Islet precursor cell (in vitro differentiated cells): ENCODE measurements around the gene SLC9A9.
"Not testable (repeated sequence)": the region's sequence is repeated elsewhere in the genome, so short reads cannot be mapped to it uniquely, and the experiment has no call there.

ENCODE experiments used
- DNase-seq: peaks from one replicate; pipeline ENCODE4 v3.0.0-alpha.2; 2018

SLC9A9 gene

DNA sequence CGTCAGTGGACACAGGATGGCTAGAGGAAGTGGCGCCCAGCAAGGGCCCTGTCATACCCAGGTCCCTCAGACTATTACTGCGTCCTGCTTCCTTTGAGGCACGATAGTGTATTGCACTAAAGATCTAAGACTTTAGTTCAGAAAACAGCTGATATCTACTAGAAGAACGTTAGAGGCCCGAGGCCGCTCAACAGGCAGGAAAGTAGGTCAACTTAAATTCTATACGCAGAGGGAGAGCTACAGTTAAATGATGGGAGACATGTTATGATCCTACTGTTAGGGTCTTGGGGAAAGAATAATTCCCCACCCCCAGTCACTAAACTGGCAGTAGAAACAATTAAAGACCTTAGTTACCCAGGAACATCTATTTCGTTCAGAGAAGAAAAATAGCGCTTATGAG, 410.9 kb downstream of the SLC9A9 start:
- no peak for DNase-seq

DNA sequence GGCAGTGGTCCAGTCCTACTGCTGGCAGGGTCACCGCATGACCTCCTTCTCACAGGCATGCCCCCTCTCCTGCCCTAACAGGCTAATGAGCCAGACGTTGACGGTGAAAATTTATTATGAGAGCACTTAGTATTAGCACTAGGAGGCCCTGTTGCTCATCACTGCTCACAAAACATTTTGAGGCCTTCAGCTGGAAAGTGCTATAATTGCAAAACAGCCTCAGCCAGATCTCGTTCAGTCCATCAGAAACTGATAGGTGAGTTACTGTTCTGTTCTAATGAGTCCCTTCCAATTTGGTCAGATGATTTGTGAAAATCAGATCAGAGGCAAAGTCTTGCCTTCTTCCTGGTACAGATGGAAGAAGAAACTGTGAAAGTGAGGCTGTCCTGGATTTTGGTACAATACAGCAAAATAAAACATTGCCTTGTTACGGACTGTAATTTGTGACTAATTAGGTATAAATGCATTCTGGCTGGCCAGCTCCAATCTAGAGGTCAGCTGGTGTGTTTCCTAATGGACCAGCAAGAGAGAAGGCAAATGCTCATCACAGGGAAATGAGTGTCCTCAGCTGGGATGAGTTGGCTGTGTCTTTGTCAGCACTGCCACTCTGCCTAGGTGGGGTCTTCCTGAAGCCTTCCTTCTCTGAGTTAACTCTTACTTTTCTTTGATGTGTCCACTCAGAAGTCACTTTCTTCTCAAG, 411.9 kb downstream of the SLC9A9 start:
- no peak for DNase-seq

DNA sequence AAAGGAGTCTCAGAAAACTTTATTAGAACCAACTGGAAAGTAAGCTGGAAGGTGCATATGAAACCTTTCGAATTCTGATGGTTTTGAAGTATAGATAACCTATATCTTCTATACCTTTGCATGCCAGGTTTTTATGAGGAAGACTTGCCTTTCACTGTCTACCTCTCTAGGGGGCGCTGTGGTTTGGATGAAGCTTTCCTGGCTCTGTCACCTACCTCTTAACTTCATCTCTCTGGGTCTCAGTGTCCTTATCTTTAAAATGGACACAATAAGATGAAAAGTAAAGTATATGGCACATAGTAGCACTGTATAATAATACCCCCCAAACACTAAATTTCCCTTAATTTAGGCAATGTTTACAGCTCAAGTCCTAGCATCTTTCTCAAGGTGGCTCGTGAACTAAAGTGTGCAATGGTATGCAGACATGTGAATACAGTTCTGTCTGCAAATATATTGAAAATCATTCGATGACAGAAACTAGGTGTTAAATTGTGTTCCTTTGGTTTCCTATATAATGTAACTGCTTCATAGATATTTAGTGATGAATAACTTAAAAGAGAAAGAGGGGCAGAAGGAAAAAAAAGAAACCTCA, 414.4 kb downstream of the SLC9A9 start:
- DNase-seq, result no peak

DNA sequence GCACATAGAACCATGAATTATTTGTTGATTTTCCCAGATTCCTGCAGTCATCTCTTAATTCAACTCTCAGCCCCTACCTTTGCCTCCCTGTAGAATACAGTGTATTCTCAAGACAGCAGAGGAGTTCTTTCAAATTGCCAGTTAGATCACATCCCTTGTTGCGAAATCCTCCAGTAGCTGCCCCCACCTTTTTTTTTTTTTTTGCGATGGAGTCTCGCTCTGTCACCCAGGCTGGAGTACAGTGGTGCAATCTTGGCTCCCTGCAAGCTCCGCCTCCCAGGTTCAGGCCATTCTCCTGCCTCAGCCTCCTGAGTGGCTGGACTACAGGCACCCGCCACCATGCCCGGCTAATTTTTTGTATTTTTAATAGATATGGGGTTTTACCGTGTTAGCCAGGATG, 417.0 kb downstream of the SLC9A9 start:
- DNase-seq, result not testable (repeated sequence)

DNA sequence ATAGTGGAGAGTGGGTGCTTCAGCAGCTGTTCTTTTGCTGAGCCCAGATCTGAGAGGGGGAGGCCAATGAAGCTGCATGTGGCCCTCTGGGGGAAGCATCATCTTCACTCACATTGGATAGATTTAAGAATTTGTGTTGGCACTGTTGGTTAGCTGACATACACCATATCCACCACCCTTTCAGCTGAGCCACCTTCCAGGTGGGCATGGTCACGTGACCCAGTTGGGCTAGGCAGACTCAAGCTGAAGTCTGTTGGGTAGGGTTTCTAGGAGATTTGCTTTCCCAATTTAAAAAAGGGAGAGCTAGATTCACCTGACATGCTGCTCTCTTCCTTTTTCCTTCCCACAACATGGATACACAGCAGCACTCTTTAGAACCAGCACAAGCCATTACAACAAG, 417.7 kb downstream of the SLC9A9 start:
- DNase-seq, result no peak

DNA sequence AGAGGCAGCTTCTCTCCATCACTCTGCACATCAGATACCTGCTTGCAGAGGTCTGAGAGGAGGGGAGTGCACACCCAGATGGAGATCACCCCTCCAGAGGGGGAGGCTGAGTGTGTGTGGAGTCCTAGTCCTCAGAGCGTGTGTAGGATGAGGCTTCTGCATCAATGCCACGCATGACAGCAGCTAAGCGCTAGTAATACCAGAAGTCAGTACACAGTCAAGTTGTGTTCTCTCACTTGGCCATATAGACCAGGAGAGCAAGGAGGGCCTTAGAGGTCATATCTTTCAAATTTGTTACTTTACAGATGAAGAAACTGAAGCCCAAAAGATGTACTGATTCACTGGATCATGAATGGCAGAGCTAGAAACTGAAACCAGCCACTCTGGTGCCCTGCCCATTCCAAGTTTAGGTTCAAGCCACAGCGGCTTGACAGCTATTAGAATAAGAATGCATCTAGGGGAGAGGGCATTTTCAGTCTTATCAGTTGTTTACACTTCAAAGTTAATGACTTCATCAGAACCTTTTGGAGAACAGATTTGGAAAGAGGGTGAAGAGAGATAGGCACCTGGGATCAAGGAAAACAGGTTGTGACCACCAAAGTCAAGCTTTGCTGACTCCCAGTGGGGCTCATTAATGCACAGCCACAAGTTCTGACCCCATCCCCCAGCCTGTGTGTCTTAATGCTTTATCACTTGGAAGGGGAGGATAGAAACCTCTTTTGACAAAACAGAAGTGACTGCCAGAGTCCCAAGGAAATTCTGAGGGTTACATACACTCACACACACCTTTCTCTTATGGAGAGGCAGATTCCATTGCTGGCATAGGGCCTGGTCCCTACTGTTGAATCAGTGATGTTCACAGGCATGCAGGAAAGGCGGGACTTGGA, 418.4 kb downstream of the SLC9A9 start:
- no peak for DNase-seq

DNA sequence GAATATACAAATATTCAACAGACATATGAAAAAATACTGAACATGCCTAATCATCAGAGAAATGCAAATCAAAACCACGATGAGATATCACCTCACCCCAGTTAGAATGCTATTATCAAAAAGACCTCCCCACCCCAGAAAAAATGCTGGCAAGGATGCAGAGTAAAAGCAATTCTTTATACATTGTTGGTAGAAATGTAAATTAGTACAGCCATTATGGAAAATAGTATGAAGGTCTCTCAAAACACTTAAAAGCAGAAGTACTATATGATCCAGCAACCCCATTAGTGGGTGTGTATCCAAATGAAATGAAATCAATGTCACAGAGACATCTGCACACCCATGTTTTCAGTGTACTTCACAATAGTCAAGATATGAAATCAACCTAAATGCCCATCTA, 420.0 kb downstream of the SLC9A9 start:
- DNase-seq, result no peak

DNA sequence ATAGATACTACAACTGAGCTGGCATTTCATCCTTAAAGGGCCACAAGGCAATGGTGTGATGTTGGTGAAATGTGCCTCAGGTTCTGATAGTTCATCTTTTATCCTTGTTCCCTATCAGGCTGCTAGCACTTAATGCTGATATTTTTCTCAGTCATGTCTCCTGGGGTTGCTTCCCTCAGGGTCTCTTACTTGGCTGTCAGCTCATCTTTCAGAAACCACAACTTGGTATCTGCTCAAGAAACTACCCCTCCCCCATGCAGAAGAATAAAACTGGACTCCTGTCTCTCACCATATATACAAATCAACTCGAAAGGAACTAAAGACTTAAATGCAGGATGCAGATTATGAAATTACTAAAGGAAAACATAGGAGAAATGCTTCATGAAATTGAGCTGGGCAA, 420.6 kb downstream of the SLC9A9 start:
- DNase-seq, result peak; percentile 40

DNA sequence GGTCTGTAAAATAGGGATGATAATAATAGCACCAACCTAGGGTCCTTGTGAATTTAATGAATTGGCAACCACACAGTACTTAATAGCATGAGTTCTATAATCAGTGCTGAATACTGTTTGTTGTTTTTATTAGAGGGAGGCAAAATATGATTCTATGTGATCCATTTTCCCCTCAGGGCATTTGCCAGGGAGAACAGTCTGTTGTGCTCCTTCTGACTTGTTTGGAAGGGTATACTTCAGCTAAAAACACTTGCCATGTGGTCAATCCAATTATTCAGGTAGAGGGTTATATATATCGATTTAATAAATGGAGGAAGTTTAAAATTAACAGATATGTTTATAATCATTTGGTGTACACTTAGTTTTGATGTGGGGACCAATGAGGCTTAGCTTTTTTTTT, 423.4 kb downstream of the SLC9A9 start:
- DNase-seq, result no peak

DNA sequence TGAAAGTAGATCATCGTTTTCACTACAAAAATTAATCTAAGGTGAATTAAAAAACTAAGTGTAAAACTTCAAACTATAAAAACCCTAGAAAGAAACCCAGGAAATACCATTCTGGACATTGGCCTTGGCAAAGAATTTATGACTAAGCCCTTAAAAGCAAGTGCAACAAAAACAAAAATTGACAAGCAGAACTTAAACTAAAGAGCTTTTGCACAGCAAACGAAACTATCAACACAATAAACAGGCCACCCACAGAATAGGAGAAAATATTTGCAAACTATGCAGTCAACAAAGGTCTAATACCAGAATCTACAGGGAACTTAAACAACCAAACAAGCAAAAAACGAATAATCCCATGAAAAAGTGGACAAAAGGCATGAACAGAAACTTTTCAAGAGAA, 426.7 kb downstream of the SLC9A9 start:
- DNase-seq, result no peak

DNA sequence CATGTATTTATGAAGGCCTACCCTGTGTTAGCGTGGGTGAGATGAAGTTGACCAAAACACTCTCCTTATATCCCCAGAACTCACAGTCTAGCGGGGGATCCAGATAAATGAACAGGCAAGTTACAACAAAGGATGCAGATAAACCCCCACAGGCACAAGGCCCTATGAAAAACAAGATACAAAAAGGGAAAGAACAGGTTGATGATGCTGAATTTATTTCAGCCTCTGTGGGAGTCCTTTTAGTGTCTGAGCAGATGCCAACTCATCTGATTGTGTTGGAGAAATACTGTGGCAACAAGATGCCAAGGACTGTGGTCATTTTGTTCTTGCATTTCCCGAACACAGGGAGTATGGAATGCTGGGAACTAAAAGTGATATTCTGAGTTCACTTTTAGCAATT, 428.7 kb downstream of the SLC9A9 start:
- DNase-seq, result no peak

DNA sequence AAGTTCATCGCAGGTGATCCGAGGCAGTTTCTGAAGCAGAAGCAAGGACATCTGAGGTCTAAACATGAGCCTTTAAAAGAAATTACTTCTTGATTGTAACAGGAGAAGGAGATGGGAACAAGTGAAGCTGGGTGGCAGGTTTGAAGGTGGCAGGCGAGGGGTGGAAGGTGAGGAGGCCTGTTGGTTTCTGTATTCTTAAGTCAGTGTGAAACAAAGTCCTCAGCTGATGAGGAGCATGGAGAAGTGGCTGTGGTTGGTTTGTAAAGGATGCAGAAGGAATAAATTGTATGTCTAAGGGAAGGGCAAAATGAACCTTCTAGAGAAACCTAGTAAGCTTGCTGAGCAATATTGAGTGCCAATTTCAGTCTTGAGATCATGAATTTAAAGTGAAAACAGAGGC, 429.9 kb downstream of the SLC9A9 start:
- DNase-seq, result no peak

DNA sequence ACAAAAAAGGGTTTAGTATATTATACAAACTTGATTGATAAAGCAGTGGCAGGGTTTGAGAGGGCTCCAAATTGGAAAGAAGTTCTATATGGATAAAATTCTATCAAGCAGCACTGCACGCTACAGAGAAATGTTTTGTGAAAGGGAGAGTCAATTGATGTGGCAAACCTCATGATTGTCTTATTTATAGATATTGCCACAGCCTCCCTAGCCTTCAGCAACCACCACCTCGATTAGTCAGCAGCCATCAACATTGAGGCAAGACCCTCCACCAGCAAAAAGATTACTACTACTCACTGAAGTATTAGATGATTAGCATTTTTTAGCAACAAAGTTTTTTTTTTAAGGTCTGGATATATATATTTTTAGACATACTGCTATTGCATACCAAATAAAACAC, 432.0 kb downstream of the SLC9A9 start:
- DNase-seq, result no peak

DNA sequence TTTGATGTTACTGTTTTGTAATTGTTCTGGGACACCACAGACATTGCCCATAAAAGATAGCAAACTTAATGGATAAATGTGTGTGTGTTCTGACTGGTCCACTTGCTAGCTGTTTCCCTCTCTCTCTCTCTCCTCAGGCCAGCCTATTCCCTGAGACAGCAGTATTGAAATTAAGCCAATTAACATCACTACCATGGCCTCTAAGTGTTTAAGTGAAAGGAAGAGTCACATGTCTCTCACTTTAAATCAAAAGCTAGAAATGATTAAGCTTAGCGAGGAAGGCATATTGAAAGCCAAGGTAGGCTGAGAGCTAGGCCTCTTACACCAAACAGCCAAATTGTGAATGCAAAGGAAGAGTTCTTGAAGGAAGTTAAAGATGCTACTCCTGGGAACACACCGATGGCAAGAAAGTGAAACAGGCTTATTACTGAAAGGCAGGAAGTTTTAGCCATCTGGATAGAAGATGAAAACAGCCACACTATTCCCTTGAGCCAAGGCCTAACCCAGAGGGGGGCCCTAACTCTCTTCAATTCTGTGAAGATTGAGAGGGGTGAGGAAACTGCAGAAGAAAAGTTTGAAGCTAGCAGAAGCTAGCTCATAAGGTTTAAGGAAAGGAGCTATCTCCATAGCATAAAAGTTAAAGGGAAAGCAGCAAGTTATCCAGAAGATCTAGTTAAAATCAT, 433.6 kb downstream of the SLC9A9 start:
- DNase-seq, result no peak

DNA sequence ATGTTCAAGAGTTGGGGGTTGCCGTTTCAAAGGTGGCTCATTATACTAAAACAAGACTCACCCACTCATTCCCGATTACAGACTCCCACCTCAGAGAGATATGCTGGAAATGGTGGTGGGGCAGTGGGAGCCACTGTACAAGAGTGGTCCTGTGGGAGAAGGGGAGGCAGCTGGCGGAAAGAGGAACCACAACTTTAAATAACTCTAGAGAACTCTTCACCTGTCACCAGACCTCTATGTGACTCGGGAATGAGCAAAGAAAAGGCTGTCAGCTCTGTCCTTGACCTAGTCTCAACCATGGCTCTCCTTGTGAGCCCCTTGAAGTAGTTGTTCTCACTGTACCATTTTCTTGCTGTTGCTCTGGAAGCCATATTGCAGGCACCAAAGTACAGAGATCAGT, 434.9 kb downstream of the SLC9A9 start:
- DNase-seq, result no peak

DNA sequence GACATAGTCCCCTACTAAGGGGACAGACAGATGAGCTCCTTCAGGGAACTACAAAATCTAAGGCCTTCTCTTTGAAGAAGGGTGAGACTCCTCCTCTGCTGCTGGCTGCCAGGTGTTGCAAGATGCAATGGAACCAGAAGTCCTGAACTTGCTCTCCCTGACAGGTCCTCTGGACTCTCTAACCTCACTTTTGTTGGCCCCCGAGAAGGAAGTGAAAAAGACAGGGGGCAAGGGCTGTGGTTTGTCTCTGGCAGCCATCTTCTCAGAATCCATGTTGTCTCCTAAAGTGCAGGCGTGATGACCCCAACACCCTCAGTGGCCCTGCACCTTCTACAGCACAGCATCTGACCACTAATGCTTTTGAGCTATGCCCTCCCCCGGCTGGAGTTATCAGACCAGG, 436.2 kb downstream of the SLC9A9 start:
- no peak for DNase-seq

DNA sequence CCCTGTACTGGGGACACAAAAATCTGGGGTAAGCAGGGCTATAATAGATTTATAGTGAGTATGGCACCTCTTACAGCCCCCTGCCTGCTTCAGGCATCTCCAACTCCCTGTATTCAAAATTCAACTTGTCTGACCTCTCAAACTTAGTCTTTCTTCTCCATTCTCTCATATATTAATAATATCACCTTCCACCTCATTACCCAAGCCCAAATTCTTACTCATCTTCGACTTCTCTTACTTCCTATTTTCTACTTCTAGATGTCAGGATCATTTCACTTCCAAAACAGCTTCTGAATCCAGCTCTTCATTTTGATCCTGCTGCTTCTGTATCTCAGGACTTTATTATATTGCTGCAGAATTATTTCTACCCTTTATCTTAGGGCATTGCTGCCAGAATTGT, 438.0 kb downstream of the SLC9A9 start:
- no peak for DNase-seq

DNA sequence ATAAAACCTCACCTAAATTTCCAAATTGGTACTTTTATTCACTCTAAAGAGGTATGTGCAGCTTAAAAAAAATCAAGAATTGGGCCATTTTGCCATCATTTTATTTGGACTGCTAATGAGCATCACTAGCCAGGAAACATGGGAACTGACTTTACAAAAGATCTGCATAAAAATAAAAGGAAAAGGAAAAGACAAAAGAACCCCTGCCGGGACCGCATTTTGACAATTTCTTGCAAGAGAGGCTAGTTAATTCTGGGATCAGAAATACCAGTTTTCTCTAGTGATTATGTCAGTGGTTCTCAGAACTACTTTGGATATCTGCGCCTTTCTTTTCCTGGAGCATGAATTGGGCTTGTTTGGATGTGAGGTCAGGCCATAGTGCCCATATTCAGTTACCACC, 439.5 kb downstream of the SLC9A9 start:
- no peak for DNase-seq

DNA sequence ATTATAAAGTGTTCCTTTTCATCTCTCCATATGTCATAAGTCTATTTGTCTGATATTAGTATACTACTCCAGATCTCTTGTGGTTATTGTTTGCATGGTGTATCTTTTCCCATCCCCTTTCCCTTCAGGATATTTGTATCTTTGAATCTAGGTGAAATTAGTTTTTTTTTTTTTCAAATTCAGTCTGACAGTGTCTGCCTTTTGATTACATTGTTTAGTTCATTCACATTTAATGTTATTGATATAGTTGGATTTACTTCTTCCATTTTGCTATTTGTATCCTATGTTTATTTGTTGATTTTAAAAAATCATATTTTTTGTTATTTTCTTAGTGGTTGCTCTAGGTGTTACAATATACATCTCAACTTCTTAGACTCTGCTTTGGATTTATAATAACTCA, 445.7 kb downstream of the SLC9A9 start:
- DNase-seq, result no peak

DNA sequence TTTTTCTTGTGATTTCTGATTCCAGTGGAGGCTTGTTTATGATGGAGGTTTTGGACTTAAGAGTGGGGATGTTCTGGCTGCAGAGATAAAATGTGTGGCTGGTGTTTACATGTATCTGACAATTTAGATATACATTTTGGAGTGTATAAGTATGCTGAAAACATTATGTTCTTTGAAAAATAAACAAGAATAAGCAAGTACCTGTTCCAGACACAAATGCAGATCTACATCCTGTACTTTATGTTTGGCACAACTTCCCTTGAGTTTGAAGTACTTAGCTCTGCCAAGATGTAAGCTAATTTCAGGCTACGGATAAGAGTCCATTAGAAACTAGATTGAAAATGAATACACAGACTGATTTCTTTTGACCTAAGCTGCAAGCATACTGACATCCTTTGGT, 451.5 kb downstream of the SLC9A9 start:
- DNase-seq, result no peak

DNA sequence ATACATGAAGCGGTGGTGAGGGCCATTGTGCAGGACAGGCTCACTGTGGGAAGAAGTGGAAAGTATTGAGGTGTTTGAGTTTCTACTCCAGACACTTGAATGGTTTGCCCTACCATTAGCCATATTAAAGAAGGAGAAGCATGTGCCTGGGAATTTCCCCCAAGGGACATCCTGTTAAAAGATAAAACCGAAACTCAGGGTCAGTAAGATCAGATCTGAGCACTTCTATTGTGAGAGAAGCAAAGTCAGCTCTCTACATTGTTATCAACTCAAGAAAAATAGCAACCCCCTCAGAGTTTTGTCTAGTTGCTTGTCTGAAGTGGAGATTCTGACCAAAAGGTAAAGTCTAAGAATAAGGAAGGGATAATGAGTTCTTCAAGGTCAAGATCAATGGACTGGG, 458.9 kb downstream of the SLC9A9 start:
- DNase-seq, result no peak

DNA sequence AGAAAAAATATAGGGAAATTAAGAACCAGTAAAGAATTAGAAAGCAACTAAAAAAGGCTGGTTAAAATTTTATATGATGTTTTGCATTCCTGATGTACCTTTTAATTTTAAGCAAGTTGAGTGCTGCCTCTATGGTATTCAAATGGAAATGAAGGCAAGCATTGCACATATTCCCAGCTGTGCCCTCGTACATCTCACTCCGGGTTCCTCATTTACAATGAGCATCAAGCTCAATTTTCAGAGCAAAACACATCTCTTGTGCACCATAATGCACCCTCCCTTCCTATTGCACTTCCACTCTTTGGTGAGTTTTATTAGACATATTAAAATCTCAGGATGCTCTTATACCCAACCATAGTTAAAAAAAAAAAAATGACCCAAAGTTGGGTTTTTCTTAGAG, 460.8 kb downstream of the SLC9A9 start:
- DNase-seq, result no peak

DNA sequence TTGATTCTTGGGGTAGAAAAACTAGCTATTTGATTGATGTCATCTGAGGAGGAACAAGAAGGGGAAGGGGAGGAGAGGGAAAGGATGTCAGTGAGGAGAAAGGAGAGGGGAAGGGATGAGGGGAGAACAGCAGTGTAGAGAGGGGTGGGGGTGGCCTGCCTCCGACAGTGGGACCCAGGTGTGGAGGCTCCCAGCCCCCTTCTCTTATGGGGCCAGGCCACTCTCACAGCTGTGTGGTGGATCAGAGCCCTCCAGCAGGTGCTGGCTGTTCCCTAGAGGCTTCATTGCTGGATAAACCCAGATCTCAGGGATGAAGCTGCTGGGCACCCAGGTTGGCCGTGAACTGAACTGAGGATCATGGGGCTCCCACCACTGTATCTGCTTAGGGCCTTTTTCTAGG, 464.2 kb downstream of the SLC9A9 start:
- DNase-seq, result no peak

DNA sequence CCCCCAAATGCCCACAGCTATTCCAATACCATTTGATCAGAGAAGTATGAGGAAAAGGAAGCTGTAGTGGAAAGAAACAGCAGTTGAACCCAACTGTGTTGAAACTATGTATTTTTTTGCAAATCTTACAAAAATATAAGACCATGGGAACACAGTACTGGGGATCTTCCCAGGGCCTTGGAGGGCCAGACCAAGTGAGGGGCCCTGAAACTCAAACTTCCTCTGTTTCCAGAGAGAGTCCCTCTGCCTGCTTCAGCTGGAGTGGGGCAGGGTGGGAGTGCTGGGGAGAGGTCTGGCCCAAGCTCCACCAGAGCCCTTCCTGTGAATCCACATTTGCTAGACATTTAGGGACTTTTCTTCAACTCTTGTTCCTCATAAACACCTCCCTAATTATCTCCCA, 464.8 kb downstream of the SLC9A9 start:
- no peak for DNase-seq
